WTC11 (cell line): ENCODE data around the gene SRRM5. TPM values are rescaled to one million over a fixed set of nuclear protein-coding genes. Genes with fewer than 3 reads are reported as not detected.

Source experiments
- ATAC-seq: fragments of 200-7000 bp; cut with Tn5 transposase; 2 replicates; pipeline ENCODE4 v1.10.0; 2021; ENCODE audit warnings: mild to moderate bottlenecking, moderate library complexity
- CTCF ChIA-PET: fragments of 300-600 bp; sonication (Branson Sonifier 250); formaldehyde crosslinking; loops from one replicate; lab custom pipeline; 2021; ENCODE audit warnings: antibody characterized with exemption; lab: Charles Lee
- POLR2A ChIA-PET: fragments of 350-600 bp; sonication (Branson Sonifier 250); formaldehyde crosslinking; loops from one replicate; lab custom pipeline; 2021; ENCODE audit warnings: antibody characterized with exemption; lab: Charles Lee
- DNase-seq: peaks from one replicate; pipeline ENCODE4 v3.0.0; 2021; ENCODE audit warnings: low spot score
- H3K27ac Mint-ChIP-seq: 2 replicates; pipeline ENCODE4 v1.8.0; 2021; ENCODE audit warnings: mixed read lengths
- H3K27me3 Mint-ChIP-seq: 2 replicates; pipeline ENCODE4 v1.8.0; 2021; ENCODE audit warnings: low read depth, mild to moderate bottlenecking, moderate library complexity, mixed read lengths
- H3K36me3 Mint-ChIP-seq: 2 replicates; pipeline ENCODE4 v1.8.0; 2021; ENCODE audit warnings: mixed read lengths
- H3K4me1 Mint-ChIP-seq: 2 replicates; pipeline ENCODE4 v1.8.0; 2022; ENCODE audit warnings: mixed read lengths
- H3K4me3 Mint-ChIP-seq: 2 replicates; pipeline ENCODE4 v1.8.0; 2021; ENCODE audit warnings: mild to moderate bottlenecking, moderate library complexity, mixed read lengths
- H3K9me3 Mint-ChIP-seq: 2 replicates; pipeline ENCODE4 v1.8.0; 2021; ENCODE audit warnings: mixed read lengths
- CBFB ChIP-seq: sonication (generic); formaldehyde crosslinking; IDR thresholded peaks from 2 replicates; pipeline ENCODE4 v1.8.1; 2022; ENCODE audit warnings: mild to moderate bottlenecking, low read depth, missing genetic modification reagents
- ESRRA ChIP-seq: sonication (generic); formaldehyde crosslinking; IDR thresholded peaks from 2 replicates; pipeline ENCODE4 v1.8.1; 2022; ENCODE audit warnings: mild to moderate bottlenecking, missing genetic modification reagents, borderline replicate concordance
- GABPB1 ChIP-seq: sonication (generic); formaldehyde crosslinking; IDR thresholded peaks from 2 replicates; pipeline ENCODE4 v1.8.1; 2023; ENCODE audit warnings: mild to moderate bottlenecking, missing genetic modification reagents
- HMGXB4 ChIP-seq: sonication (generic); formaldehyde crosslinking; IDR thresholded peaks from 2 replicates; pipeline ENCODE4 v1.8.1; 2023; ENCODE audit warnings: mild to moderate bottlenecking, moderate library complexity, missing genetic modification reagents
- JUN ChIP-seq: sonication (generic); formaldehyde crosslinking; IDR thresholded peaks from 2 replicates; pipeline ENCODE4 v1.8.0; 2023; ENCODE audit warnings: mild to moderate bottlenecking, missing genetic modification reagents
- NFE2L1 ChIP-seq: sonication (generic); formaldehyde crosslinking; IDR thresholded peaks from 2 replicates; pipeline ENCODE4 v1.8.1; 2023; ENCODE audit warnings: missing genetic modification reagents
- RELA ChIP-seq: sonication (generic); formaldehyde crosslinking; IDR thresholded peaks from 2 replicates; pipeline ENCODE4 v1.8.1; 2022; ENCODE audit warnings: missing genetic modification reagents, mild to moderate bottlenecking, borderline replicate concordance
- SP1 ChIP-seq: sonication (generic); formaldehyde crosslinking; conservative IDR thresholded peaks from 2 replicates; pipeline ENCODE4 v1.8.1; 2022; ENCODE audit warnings: missing genetic modification reagents
- TEAD4 ChIP-seq: sonication (generic); formaldehyde crosslinking; IDR thresholded peaks from 2 replicates; pipeline ENCODE4 v1.8.0; 2022; ENCODE audit warnings: mild to moderate bottlenecking, missing genetic modification reagents
- ZNF121 ChIP-seq: sonication (generic); formaldehyde crosslinking; IDR thresholded peaks from 2 replicates; pipeline ENCODE4 v1.8.0; 2023; ENCODE audit warnings: missing genetic modification reagents
- ZNF138 ChIP-seq: sonication (generic); formaldehyde crosslinking; conservative IDR thresholded peaks from 2 replicates; pipeline ENCODE4 v1.8.1; 2022; ENCODE audit warnings: mild to moderate bottlenecking, moderate library complexity, missing genetic modification reagents
- ZNF232 ChIP-seq: sonication (generic); formaldehyde crosslinking; IDR thresholded peaks from 2 replicates; pipeline ENCODE4 v1.8.0; 2022; ENCODE audit warnings: mild to moderate bottlenecking, missing genetic modification reagents
- ZNF423 ChIP-seq: fragments of 250-450 bp; sonication (Bioruptor Pico); IDR thresholded peaks from 2 replicates; pipeline ENCODE4 v2.1.2; 2022; ENCODE audit warnings: mild to moderate bottlenecking, moderate library complexity
- ZNF532 ChIP-seq: fragments of 250-450 bp; sonication (Bioruptor Pico); IDR thresholded peaks from 2 replicates; pipeline ENCODE4 v1.9.0; 2021; ENCODE audit warnings: mild to moderate bottlenecking, borderline replicate concordance
- total RNA-seq: library from RNA; stranded (reverse); gene quantifications from 3 replicates; pipeline ENCODE4 v1.2.3, GENCODE V29; 2021
- TF ChIP-seq, protein P1 (sequence below): sonication (generic); formaldehyde crosslinking; IDR thresholded peaks from 2 replicates; pipeline ENCODE4 v1.8.1; 2022; ENCODE audit warnings: missing genetic modification reagents, borderline replicate concordance
- TF ChIP-seq, protein P2 (sequence below): sonication (generic); formaldehyde crosslinking; IDR thresholded peaks from 2 replicates; pipeline ENCODE4 v1.8.0; 2022; ENCODE audit warnings: mild to moderate bottlenecking, missing genetic modification reagents
- TF ChIP-seq, protein P3 (sequence below): fragments of 250-450 bp; sonication (Bioruptor Pico); IDR thresholded peaks from 2 replicates; pipeline ENCODE4 v2.1.2; 2022; ENCODE audit warnings: mild to moderate bottlenecking, moderate library complexity
- TF ChIP-seq, protein P4 (sequence below): sonication (generic); formaldehyde crosslinking; IDR thresholded peaks from 2 replicates; pipeline ENCODE4 v1.8.1; 2023; ENCODE audit warnings: mild to moderate bottlenecking, missing genetic modification reagents, moderate library complexity

SRRM5 gene
- total RNA-seq, 1 experiment from 2014 or later, result 0.42 TPM

- TF ChIP-seq, protein P1, sequence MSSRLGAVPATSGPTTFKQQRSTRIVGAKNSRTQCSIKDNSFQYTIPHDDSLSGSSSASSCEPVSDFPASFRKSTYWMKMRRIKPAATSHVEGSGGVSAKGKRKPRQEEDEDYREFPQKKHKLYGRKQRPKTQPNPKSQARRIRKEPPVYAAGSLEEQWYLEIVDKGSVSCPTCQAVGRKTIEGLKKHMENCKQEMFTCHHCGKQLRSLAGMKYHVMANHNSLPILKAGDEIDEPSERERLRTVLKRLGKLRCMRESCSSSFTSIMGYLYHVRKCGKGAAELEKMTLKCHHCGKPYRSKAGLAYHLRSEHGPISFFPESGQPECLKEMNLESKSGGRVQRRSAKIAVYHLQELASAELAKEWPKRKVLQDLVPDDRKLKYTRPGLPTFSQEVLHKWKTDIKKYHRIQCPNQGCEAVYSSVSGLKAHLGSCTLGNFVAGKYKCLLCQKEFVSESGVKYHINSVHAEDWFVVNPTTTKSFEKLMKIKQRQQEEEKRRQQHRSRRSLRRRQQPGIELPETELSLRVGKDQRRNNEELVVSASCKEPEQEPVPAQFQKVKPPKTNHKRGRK (CRISPR knock-in tag), result no peak
Observed at GRCh38 chr19:43642531-43642930, 30.6 kb downstream of the SRRM5 start (continued).

DNA sequence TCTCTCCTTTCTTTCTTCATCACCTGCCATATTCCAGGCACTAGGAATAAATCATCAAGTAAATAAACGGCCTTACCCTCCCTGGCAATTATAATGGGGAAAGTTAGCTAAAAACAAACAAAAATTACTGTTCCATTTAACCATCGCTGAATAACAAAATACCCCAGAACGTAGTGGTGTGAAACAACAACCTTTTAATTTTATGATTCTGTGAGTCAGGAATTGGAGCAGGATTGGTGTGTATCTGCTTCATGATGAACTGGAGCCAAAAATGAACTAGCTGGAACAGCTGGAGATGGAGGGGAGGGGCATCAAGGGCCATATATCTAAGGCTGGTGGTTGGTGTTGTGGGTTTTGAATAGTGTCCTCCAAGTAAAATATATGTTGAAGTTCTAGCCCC lies 31.4 kb downstream of the SRRM5 start:
- H3K36me3 Mint-ChIP-seq, result peaks cover 21% of the 10 kb centered on the region
- H3K27ac Mint-ChIP-seq, result no peak overlapping the region
- H3K9me3 Mint-ChIP-seq, result peaks cover 21% of the 10 kb centered on the region
- no peak overlapping the region for H3K4me3 Mint-ChIP-seq
- ATAC-seq, result no peak
- peaks cover 66% of the 10 kb centered on the region for H3K27me3 Mint-ChIP-seq
- TF ChIP-seq ZNF232 (CRISPR knock-in tag) (no peak), RELA (CRISPR knock-in tag) (no peak), GABPB1 (CRISPR knock-in tag) (no peak), JUN (CRISPR knock-in tag) (no peak), ZNF532 (CRISPR knock-in tag) (no peak), ZNF121 (CRISPR knock-in tag) (no peak)
- TF ChIP-seq, all 79 proteins: peak for 0
- no peak for DNase-seq
- H3K4me1 Mint-ChIP-seq, result peaks cover 9% of the 10 kb centered on the region
- ChIA-PET CTCF (no interaction called here), POLR2A (interaction anchor here (1.0 kb wide), 1 partner anchor 49 kb away, joined by 3 read pairs; no protein-coding TSS in a partner anchor)

DNA sequence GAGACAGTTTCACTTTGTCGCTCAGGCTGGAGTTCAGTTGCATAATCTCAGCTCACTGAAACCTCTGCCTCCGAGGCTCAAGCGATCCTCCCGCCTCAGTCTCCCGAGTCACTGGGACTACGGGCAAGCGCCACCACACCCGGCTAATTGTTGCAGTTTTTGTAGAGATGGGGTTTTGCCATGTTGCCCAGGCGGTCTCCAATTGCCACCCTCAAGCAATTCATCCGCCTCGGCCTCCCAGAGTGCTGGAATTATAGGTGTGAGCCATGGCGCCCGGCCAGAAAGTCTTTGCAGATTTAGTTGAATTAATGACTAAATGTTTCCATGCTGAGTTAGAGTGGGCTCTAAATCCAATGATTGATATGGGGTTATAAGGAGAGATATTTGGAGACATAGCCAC lies 32.3 kb downstream of the SRRM5 start:
- CTCF ChIA-PET, result interaction anchor here (0.9 kb wide), 1 partner anchor 9 kb away, joined by 3 read pairs; no protein-coding TSS in a partner anchor
- TF ChIP-seq ZNF138 (CRISPR knock-in tag) (no peak), ESRRA (CRISPR knock-in tag) (no peak), SP1 (CRISPR knock-in tag) (no peak), NFE2L1 (CRISPR knock-in tag) (no peak), HMGXB4 (CRISPR knock-in tag) (no peak), ZNF423 (no peak), ZNF532 (CRISPR knock-in tag) (no peak), TEAD4 (no peak), CBFB (CRISPR knock-in tag) (no peak), RELA (CRISPR knock-in tag) (no peak)
- TF ChIP-seq, protein P2, sequence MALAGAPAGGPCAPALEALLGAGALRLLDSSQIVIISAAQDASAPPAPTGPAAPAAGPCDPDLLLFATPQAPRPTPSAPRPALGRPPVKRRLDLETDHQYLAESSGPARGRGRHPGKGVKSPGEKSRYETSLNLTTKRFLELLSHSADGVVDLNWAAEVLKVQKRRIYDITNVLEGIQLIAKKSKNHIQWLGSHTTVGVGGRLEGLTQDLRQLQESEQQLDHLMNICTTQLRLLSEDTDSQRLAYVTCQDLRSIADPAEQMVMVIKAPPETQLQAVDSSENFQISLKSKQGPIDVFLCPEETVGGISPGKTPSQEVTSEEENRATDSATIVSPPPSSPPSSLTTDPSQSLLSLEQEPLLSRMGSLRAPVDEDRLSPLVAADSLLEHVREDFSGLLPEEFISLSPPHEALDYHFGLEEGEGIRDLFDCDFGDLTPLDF, result no peak
- TF ChIP-seq, protein P3, sequence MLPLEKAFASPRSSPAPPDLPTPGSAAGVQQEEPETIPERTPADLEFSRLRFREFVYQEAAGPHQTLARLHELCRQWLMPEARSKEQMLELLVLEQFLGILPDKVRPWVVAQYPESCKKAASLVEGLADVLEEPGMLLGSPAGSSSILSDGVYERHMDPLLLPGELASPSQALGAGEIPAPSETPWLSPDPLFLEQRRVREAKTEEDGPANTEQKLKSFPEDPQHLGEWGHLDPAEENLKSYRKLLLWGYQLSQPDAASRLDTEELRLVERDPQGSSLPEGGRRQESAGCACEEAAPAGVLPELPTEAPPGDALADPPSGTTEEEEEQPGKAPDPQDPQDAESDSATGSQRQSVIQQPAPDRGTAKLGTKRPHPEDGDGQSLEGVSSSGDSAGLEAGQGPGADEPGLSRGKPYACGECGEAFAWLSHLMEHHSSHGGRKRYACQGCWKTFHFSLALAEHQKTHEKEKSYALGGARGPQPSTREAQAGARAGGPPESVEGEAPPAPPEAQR (CRISPR knock-in tag), result no peak
- TF ChIP-seq, protein P4, sequence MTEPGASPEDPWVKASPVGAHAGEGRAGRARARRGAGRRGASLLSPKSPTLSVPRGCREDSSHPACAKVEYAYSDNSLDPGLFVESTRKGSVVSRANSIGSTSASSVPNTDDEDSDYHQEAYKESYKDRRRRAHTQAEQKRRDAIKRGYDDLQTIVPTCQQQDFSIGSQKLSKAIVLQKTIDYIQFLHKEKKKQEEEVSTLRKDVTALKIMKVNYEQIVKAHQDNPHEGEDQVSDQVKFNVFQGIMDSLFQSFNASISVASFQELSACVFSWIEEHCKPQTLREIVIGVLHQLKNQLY (CRISPR knock-in tag), result no peak

More for the DNA sequence above, 32.3 kb downstream of the SRRM5 start:
- POLR2A ChIA-PET, result no interaction called here
- H3K36me3 Mint-ChIP-seq, result peaks cover 27% of the 10 kb centered on the region
- no peak overlapping the region for H3K27ac Mint-ChIP-seq
- DNase-seq (no peak), ATAC-seq (no peak)
- peaks cover 4% of the 10 kb centered on the region; the same call in 1 of the 2 replicates for H3K4me1 Mint-ChIP-seq
- peaks cover 57% of the 10 kb centered on the region for H3K27me3 Mint-ChIP-seq
- peaks cover 21% of the 10 kb centered on the region for H3K9me3 Mint-ChIP-seq
- H3K4me3 Mint-ChIP-seq, result no peak overlapping the region
